ENCODE results near the gene CIC. TPM values are rescaled to one million over a fixed set of nuclear protein-coding genes. Genes with fewer than 3 reads are reported as not detected.

CIC gene
- total RNA-seq, 1 donor from 2014 or later, result 63.9 TPM

GRCh38 chr19:42313096-42313839 lies 44.2 kb downstream of the CIC start, which contains the start of gene TMEM145:
Gene TMEM145 (plus strand): TSS chr19:42313309. CDS start chr19:42313377, 68 bp downstream.
- H3K4me3 ChIP-seq (ENCODE audit: low read depth, low read length), result peak within 1 kb of the TSS; percentile 46
- peak; percentile 1 for TF ChIP-seq CTCF (conservative IDR thresholded peaks at IDR 0.05; ENCODE audit: low read depth, low read length)
- no peak for DNase-seq (ENCODE audit: low read depth)

GRCh38 chr19:42313840-42314755 lies 45.0 kb downstream of the CIC start:
- TF ChIP-seq CTCF (conservative IDR thresholded peaks at IDR 0.05; ENCODE audit: low read depth, low read length), result peak; percentile 2
- no peak for DNase-seq (ENCODE audit: low read depth)
- H3K4me3 ChIP-seq (ENCODE audit: low read depth, low read length), result peak overlapping the region; percentile 46

GRCh38 chr19:42315024-42315423 lies 46.0 kb downstream of the CIC start:
- no peak overlapping the region for H3K4me3 ChIP-seq (ENCODE audit: low read depth, low read length)
- no peak for DNase-seq (ENCODE audit: low read depth)
- TF ChIP-seq CTCF (conservative IDR thresholded peaks at IDR 0.05; ENCODE audit: low read depth, low read length), result no peak

- H3K4me3 ChIP-seq (ENCODE audit: low read depth, low read length), result no peak overlapping the region
- DNase-seq (ENCODE audit: low read depth), result no peak
These were observed 47.5 kb downstream of the CIC start for GRCh38 chr19:42316223-42317211.

GRCh38 chr19:42317535-42317934 lies 48.5 kb downstream of the CIC start:
- no peak overlapping the region for H3K4me3 ChIP-seq (ENCODE audit: low read depth, low read length)
- DNase-seq (ENCODE audit: low read depth), result no peak
- no peak for TF ChIP-seq CTCF (conservative IDR thresholded peaks at IDR 0.05; ENCODE audit: low read depth, low read length)

More at GRCh38 chr19:42316223-42317211, 47.5 kb downstream of the CIC start:
- TF ChIP-seq CTCF (conservative IDR thresholded peaks at IDR 0.05; ENCODE audit: low read depth, low read length), result no peak

- TF ChIP-seq CTCF (conservative IDR thresholded peaks at IDR 0.05; ENCODE audit: low read depth, low read length), result no peak
- H3K4me3 ChIP-seq (ENCODE audit: low read depth, low read length), result no peak overlapping the region
- DNase-seq (ENCODE audit: low read depth), result no peak
These were observed 53.3 kb downstream of the CIC start for GRCh38 chr19:42322305-42322704.
